Prostate gland (tissue), 2 donors: ENCODE data around the gene GPS1. TPM values are rescaled to one million over a fixed set of nuclear protein-coding genes. Genes with fewer than 3 reads are reported as not detected.

Experiments
- DNase-seq: peaks from one replicate; pipeline ENCODE4 v3.0.0-alpha.2; 2019; ENCODE audit warnings: low spot score
- H3K27ac ChIP-seq, 2 donors: fragments of 200-600 bp; sonication (generic); 2 replicates each; pipeline ENCODE4 v1.5.1; 2017 to 2019
- H3K27me3 ChIP-seq: fragments of 200-600 bp; sonication (generic); replicated peaks from 2 replicates; pipeline ENCODE4 v1.5.1; 2019; ENCODE audit not compliant: insufficient read depth
- H3K36me3 ChIP-seq, 2 donors: fragments of 200-600 bp; sonication (generic); 1 replicate in 1 of 2; 2 replicates in 1 of 2; pipeline versions ENCODE4 v1.5.1 to v1.8.1; 2017 to 2019
- H3K4me1 ChIP-seq: fragments of 200-600 bp; sonication (generic); replicated peaks from 2 replicates; pipeline ENCODE4 v1.5.1; 2019
- H3K4me3 ChIP-seq, 2 donors: fragments of 200-600 bp; sonication (generic); 2 replicates each; pipeline ENCODE4 v1.5.1; 2017 to 2019
- H3K9me3 ChIP-seq: fragments of 200-600 bp; sonication (generic); 2 replicates; pipeline ENCODE4 v1.5.1; 2017
- POLR2A ChIP-seq: fragments of 450-650 bp; IDR thresholded peaks from one replicate; pipeline ENCODE4 v1.6.1; 2016; ENCODE audit warnings: antibody characterized with exemption, mild to moderate bottlenecking
- POLR2AphosphoS5 ChIP-seq: sonication (generic); formaldehyde crosslinking; IDR thresholded peaks from one replicate; pipeline ENCODE4 v1.6.1; 2017; ENCODE audit warnings: antibody characterized with exemption
- WGBS: methylation state at CpG from one replicate; pipeline ENCODE4 v1.1.5; 2018; 5-methylcytosine and 5-hydroxymethylcytosine counted together
- intact Hi-C: fragments of 100-400 bp; cut with DNase I; formaldehyde crosslinking; loops from one replicate; pipeline ENCODE4 v1.14.2; 2022
- total RNA-seq, 2 donors: library from RNA; depleted of rRNA; stranded (reverse); fragments of >200 nt; gene quantifications; one replicate each; pipeline ENCODE4 v1.1.0, GENCODE V29; 2016
- TF ChIP-seq, protein P1 (sequence below), 4 experiments: fragments of 200-600 bp in 2 of 4; fragments of 450-650 bp in 2 of 4; sonication (generic) in 2 of 4; IDR thresholded peaks; 1 replicate in 3 of 4; 2 replicates in 1 of 4; pipeline ENCODE4 v1.5.1; 2016 to 2019; ENCODE audit warnings: antibody characterized with exemption in 4 of 4, mild to moderate bottlenecking in 2 of 4, moderate library complexity in 2 of 4

The GPS1 gene
- total RNA-seq, 2 donors from 2014 or later: 163 to 182 TPM

DNA sequence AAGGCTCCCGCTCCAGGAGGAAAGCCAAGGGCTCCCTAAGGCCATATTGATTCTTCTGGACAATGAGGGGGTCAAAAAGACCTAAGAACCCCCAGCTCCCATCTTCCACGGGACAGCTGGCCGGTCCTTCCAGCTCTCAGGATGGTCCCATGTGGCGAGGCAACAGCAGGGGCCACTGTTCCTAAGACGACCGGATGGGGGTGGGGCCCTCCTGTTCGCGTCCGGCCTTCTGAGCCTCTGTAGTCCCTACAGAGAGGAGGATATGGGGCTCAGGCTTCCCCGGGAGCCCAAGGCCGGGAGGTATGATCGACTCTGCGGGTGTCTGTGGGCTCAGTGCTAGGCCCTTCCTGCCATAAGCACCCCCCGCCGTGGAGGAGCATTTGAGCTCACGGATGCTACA, 8.2 kb upstream of the GPS1 start:
- 72% methylated on average over 15 of the region's 16 CpGs for WGBS
- Histone ChIP-seq H3K27ac (no peak overlapping the region), H3K9me3 (no peaks in the 10 kb centered on the region), H3K4me1 (no peaks in the 10 kb centered on the region), H3K4me3 (no peak overlapping the region), H3K27me3 (no peaks in the 10 kb centered on the region), H3K36me3 (peaks cover 0 to 10% of the 10 kb centered on the region in 2 donors)
- no peak for DNase-seq
- intact Hi-C loops: no loop called here
- TF ChIP-seq POLR2AphosphoS5: no peak

DNA sequence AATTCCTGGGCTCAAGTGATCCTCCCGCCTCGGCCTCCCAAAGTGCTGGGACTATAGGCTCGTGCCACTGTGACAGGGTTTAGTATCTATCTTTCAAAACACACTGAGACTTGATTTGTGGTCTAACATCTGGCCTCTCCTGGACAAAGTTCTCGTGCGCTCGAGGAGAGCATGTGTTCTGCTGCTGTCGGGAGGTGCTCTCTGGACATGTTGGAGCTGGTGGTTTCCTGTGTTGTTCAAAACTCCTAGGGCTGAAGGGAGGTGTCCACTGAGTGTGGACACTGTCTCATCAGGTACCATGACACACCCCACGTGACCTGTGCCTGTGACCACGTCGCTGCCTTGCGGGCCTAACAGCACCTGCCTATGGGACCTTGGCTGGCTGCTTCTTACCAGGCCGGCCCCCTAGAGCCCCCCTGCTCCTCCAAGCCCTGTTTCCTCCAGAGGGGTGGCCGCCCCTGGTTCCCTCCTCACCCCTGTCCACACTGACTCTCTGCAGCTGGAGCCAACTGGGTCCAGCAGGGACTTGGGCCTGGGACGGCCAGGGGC, 5.7 kb upstream of the GPS1 start:
- no peaks in the 10 kb centered on the region for H3K27me3 ChIP-seq
- no peaks in the 10 kb centered on the region for H3K9me3 ChIP-seq
- no peak for DNase-seq
- no peak overlapping the region for H3K4me3 ChIP-seq
- TF ChIP-seq POLR2A (no peak), POLR2AphosphoS5 (no peak)
- TF ChIP-seq, protein P1, sequence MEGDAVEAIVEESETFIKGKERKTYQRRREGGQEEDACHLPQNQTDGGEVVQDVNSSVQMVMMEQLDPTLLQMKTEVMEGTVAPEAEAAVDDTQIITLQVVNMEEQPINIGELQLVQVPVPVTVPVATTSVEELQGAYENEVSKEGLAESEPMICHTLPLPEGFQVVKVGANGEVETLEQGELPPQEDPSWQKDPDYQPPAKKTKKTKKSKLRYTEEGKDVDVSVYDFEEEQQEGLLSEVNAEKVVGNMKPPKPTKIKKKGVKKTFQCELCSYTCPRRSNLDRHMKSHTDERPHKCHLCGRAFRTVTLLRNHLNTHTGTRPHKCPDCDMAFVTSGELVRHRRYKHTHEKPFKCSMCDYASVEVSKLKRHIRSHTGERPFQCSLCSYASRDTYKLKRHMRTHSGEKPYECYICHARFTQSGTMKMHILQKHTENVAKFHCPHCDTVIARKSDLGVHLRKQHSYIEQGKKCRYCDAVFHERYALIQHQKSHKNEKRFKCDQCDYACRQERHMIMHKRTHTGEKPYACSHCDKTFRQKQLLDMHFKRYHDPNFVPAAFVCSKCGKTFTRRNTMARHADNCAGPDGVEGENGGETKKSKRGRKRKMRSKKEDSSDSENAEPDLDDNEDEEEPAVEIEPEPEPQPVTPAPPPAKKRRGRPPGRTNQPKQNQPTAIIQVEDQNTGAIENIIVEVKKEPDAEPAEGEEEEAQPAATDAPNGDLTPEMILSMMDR (IDR thresholded peaks at IDR 0.05): no peak
- H3K4me1 ChIP-seq: peaks cover 7% of the 10 kb centered on the region
- H3K27ac ChIP-seq: no peak overlapping the region
- H3K36me3 ChIP-seq: peaks cover 6 to 10% of the 10 kb centered on the region in 2 donors
- WGBS: 77% methylated on average over 14 of the region's 14 CpGs
- intact Hi-C loops: no loop called here

DNA sequence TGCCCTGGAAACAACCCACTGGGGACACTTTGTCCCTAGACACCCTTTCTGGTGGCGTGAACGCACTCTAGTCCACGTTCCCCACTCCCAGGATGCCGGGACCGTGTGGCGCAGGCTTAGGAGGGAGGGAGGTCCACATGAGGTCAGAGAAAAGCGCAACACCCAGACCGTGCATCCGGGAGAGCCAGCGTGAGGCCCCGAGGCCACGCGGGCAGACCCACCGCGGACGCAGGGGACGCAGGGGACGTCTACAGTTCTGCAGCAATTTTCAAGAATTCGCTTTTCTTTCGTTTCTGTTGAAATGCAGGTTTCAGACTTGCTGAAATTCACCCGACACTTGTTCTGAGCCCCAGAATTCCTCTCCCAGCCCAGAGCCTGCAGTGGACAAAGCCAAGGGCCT, 4.8 kb upstream of the GPS1 start:
- no peaks in the 10 kb centered on the region for H3K9me3 ChIP-seq
- 92% methylated on average over 21 of the region's 21 CpGs for WGBS
- H3K27ac ChIP-seq: no peak overlapping the region
- intact Hi-C loops: no loop called here
- no peak overlapping the region for H3K4me3 ChIP-seq
- peaks cover 6 to 10% of the 10 kb centered on the region in 2 donors for H3K36me3 ChIP-seq
- no peak for TF ChIP-seq POLR2AphosphoS5
- TF ChIP-seq, protein P1 (IDR thresholded peaks at IDR 0.05): no peak
- TF ChIP-seq POLR2A: no peak
- no peaks in the 10 kb centered on the region for H3K27me3 ChIP-seq
- DNase-seq: no peak
- H3K4me1 ChIP-seq: peaks cover 7% of the 10 kb centered on the region

DNA sequence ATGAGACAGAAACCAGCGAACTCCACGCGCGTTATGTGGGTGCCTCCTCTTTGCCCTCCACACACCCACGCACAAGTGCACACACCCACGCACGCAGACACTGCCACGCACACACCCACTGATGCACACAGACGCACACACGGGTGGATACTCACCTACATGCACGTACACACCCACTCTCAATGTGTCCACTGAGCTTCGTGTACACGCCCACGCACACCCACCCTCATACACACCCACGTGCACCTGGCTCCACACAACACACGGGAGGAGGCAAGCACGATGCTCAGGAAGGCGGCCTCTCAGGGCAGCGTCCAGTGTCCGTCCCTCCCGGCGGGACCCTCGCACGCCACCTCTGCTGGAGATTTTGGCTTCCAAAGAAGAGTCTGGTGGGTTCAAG, 4.3 kb upstream of the GPS1 start:
- no peak for DNase-seq
- Histone ChIP-seq H3K27ac (no peak overlapping the region), H3K4me1 (peaks cover 9% of the 10 kb centered on the region), H3K4me3 (no peak overlapping the region), H3K36me3 (peaks cover 6 to 10% of the 10 kb centered on the region in 2 donors), H3K9me3 (no peaks in the 10 kb centered on the region), H3K27me3 (no peaks in the 10 kb centered on the region)
- intact Hi-C loops: no loop called here
- WGBS: 92% methylated on average over 24 of the region's 24 CpGs
- TF ChIP-seq POLR2AphosphoS5: no peak
- TF ChIP-seq, protein P1 (IDR thresholded peaks at IDR 0.05): no peak
- no peak for TF ChIP-seq POLR2A

DNA sequence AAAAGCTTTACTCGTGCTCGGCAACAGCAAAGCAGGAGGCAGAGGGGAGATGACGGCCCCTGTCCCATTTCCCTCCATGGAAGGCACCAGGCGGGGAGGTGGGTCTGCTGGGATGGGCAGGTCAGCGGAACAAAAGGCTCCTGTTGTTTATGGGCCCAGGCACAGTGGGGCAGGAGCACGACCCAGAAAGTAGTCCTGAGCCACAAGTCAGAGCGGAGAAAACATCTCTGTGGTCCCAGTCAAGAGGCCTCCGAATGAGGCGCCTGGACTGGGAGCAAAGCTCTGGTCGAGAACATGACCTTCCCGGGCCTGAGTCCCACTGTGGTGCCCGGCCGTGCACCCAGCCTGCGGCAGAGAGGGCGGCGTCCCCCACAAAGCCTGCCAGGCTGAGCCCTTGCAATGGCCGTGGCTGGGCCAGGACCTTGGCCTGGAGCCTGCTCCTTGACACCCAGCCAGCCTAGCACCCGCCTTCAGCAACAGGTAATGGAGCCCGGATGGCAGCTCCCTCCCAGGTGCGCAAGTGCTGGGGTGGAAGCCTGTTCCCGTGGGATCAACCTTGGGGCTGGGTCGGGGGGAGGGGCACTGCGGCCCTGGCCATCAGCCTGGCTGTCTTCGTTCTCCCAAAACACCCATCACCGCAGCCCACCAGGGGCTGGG, 3.7 kb upstream of the GPS1 start:
- H3K36me3 ChIP-seq: peaks cover 6 to 10% of the 10 kb centered on the region in 2 donors
- H3K4me1 ChIP-seq: peaks cover 14% of the 10 kb centered on the region
- no peak overlapping the region for H3K27ac ChIP-seq
- no peak for DNase-seq
- intact Hi-C loops: no loop called here
- no peaks in the 10 kb centered on the region for H3K9me3 ChIP-seq
- H3K27me3 ChIP-seq: no peaks in the 10 kb centered on the region
- TF ChIP-seq POLR2AphosphoS5: no peak
- H3K4me3 ChIP-seq: no peak overlapping the region
- WGBS: 83% methylated on average over 25 of the region's 25 CpGs

DNA sequence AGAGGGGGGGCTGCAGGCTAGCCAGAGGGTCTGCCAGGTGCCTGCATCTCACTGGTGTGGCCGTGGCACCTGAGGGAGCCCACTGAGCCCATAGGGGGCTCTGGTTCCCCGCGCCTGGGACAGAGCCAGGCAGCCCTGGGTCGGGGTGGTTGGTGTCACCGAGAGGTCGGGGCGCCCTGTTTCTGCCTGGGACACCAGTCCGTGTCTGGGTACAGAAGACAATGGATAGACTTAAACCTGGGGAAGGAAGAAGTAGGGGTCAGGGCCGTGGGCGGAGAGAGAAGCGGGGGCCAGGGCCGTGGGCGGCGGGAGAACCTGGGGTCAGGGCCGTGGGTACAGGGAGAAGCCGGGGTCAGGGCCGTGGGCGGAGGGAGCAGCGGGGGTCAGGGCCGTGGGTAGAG, 3.1 kb upstream of the GPS1 start:
- DNase-seq: no peak
- Histone ChIP-seq H3K36me3 (peaks cover 6 to 10% of the 10 kb centered on the region in 2 donors), H3K27me3 (no peaks in the 10 kb centered on the region), H3K4me1 (peaks cover 19% of the 10 kb centered on the region), H3K4me3 (no peak overlapping the region), H3K27ac (no peak overlapping the region), H3K9me3 (no peaks in the 10 kb centered on the region)
- intact Hi-C loops: no loop called here
- WGBS: 91% methylated on average over 20 of the region's 20 CpGs
- no peak for TF ChIP-seq POLR2A
- TF ChIP-seq, protein P1 (IDR thresholded peaks at IDR 0.05): no peak
